ENCODE results near the gene TCERG1L.

GRCh38 chr10:131087464-131088215 lies 223.9 kb downstream of the TCERG1L start:
- TF ChIP-seq TAF1 (IDR thresholded peaks at IDR 0.05; ENCODE audit: low read depth): no peak
- TF ChIP-seq SMC3 (conservative IDR thresholded peaks at IDR 0.05; ENCODE audit: poor library complexity): no peak
- no peak for TF ChIP-seq CTCF (IDR thresholded peaks at IDR 0.05; ENCODE audit: poor library complexity, severe bottlenecking)
- no peak for TF ChIP-seq EZH2 (IDR thresholded peaks at IDR 0.05; ENCODE audit: borderline replicate concordance, insufficient read depth, low read length, poor library complexity, severe bottlenecking)
